GM23338 (cell line): ENCODE data around the gene ATG16L2. TPM values are rescaled to one million over a fixed set of nuclear protein-coding genes. Genes with fewer than 3 reads are reported as not detected.

Experiments used
- ATAC-seq: fragments of 200-7000 bp; cut with Tn5 transposase; 3 replicates; pipeline ENCODE4 v1.9.1; 2020
- DNase-seq: peaks from one replicate; pipeline ENCODE4 v3.0.0-alpha.2; 2015; ENCODE audit warnings: low spot score
- H2AFZ ChIP-seq: fragments of 200-600 bp; sonication (generic); 2 replicates; pipeline ENCODE4 v1.8.0; 2016; ENCODE audit warnings: antibody characterized with exemption, mild to moderate bottlenecking, moderate library complexity
- H3F3A ChIP-seq: fragments of 200-600 bp; sonication (generic); replicated peaks from 2 replicates; pipeline ENCODE4 v1.8.0; 2017; ENCODE audit warnings: antibody characterized with exemption, mixed run types, low read depth
- H3K27ac ChIP-seq: fragments of 200-600 bp; sonication (generic); 2 replicates; pipeline ENCODE4 v1.6.1; 2016; ENCODE audit warnings: low read depth
- H3K27me3 ChIP-seq: fragments of 200-600 bp; sonication (generic); 2 replicates; pipeline ENCODE4 v1.8.0; 2016; ENCODE audit warnings: mild to moderate bottlenecking, mixed run types, moderate library complexity; ENCODE audit not compliant: insufficient read depth
- H3K36me3 ChIP-seq: fragments of 200-600 bp; sonication (generic); 2 replicates; pipeline ENCODE4 v1.8.0; 2016; ENCODE audit warnings: mild to moderate bottlenecking; ENCODE audit not compliant: insufficient read depth
- H3K4me1 ChIP-seq: fragments of 200-600 bp; sonication (generic); 2 replicates; pipeline ENCODE4 v1.8.0; 2016; ENCODE audit warnings: mild to moderate bottlenecking, moderate library complexity; ENCODE audit not compliant: insufficient read depth
- H3K4me2 ChIP-seq: fragments of 200-600 bp; sonication (generic); 2 replicates; pipeline ENCODE4 v1.7.1; 2017; ENCODE audit warnings: mixed run types
- H3K4me3 ChIP-seq: fragments of 200-600 bp; sonication (generic); 2 replicates; pipeline ENCODE4 v1.6.1; 2016; ENCODE audit warnings: mixed run types
- H3K79me2 ChIP-seq: fragments of 200-600 bp; sonication (generic); replicated peaks from 2 replicates; pipeline ENCODE4 v1.8.0; 2017; ENCODE audit warnings: mild to moderate bottlenecking; ENCODE audit not compliant: insufficient read depth
- H3K9me2 ChIP-seq: fragments of 200-600 bp; sonication (generic); 2 replicates; pipeline ENCODE4 v1.8.0; 2017; ENCODE audit not compliant: insufficient read depth
- H4K20me1 ChIP-seq: fragments of 200-600 bp; sonication (generic); replicated peaks from 2 replicates; pipeline ENCODE4 v1.8.0; 2017; ENCODE audit warnings: mild to moderate bottlenecking; ENCODE audit not compliant: insufficient read depth
- H3K27ac Mint-ChIP-seq: 2 replicates; pipeline ENCODE4 v1.8.0; 2020; ENCODE audit warnings: inconsistent platforms, mild to moderate bottlenecking, moderate library complexity, mixed read lengths
- H3K27me3 Mint-ChIP-seq: 3 replicates; pipeline ENCODE4 v1.8.0; 2022; ENCODE audit warnings: low read depth, mild to moderate bottlenecking, moderate library complexity, mixed read lengths, inconsistent platforms; ENCODE audit not compliant: insufficient read depth, poor library complexity
- H3K36me3 Mint-ChIP-seq: 3 replicates; pipeline ENCODE4 v1.8.0; 2021; ENCODE audit warnings: low read depth, mild to moderate bottlenecking, inconsistent platforms, moderate library complexity, mixed read lengths
- H3K4me1 Mint-ChIP-seq: 3 replicates; pipeline ENCODE4 v1.8.0; 2020; ENCODE audit warnings: mild to moderate bottlenecking, inconsistent platforms, mixed read lengths
- H3K4me3 Mint-ChIP-seq: 3 replicates; pipeline ENCODE4 v1.8.0; 2021; ENCODE audit warnings: moderate library complexity, mild to moderate bottlenecking, inconsistent platforms, mixed read lengths
- H3K9me3 Mint-ChIP-seq: 3 replicates; pipeline ENCODE4 v1.8.0; 2020; ENCODE audit warnings: moderate library complexity, mild to moderate bottlenecking, inconsistent platforms, mixed read lengths
- CREB1 ChIP-seq: fragments of 250-450 bp; sonication (Bioruptor Pico); IDR thresholded peaks from 2 replicates; pipeline ENCODE4 v1.5.0; 2020; ENCODE audit warnings: low read depth, mild to moderate bottlenecking, moderate library complexity
- EZH2 ChIP-seq: fragments of 200-600 bp; sonication (generic); IDR thresholded peaks from one replicate; pipeline ENCODE4 v1.8.0; 2017; ENCODE audit warnings: antibody characterized with exemption, mild to moderate bottlenecking, low read depth; ENCODE audit not compliant: unreplicated experiment
- EZH2phosphoT487 ChIP-seq: fragments of 200-600 bp; sonication (generic); IDR thresholded peaks from one replicate; pipeline ENCODE4 v1.8.1; 2018; ENCODE audit warnings: antibody characterized with exemption; ENCODE audit not compliant: unreplicated experiment
- NANOG ChIP-seq: IDR thresholded peaks from 2 replicates; pipeline ENCODE4 v1.6.1; 2016; ENCODE audit warnings: antibody characterized with exemption, borderline replicate concordance
- POLR2AphosphoS5 ChIP-seq: IDR thresholded peaks from 2 replicates; pipeline ENCODE4 v1.6.1; 2016; ENCODE audit warnings: antibody characterized with exemption, low read depth
- STAT1 ChIP-seq: IDR thresholded peaks from one replicate; pipeline ENCODE4 v1.6.1; 2016; ENCODE audit warnings: antibody characterized with exemption; ENCODE audit not compliant: unreplicated experiment
- ZNF331 ChIP-seq: fragments of 250-450 bp; sonication (Bioruptor Pico); IDR thresholded peaks from 2 replicates; pipeline ENCODE4 v1.5.0; 2020; ENCODE audit warnings: low read depth, mild to moderate bottlenecking, moderate library complexity
- polyA plus RNA-seq: library from polyadenylated mRNA; unstranded; fragments of >200 nt; fragmentation: Nextera tagmentation; extraction: Ambion mirVana; gene quantifications from 2 replicates; pipeline ENCODE4 v1.2.1, GENCODE V29; 2016
- total RNA-seq: library from RNA; depleted of rRNA; stranded (reverse); fragments of >200 nt; shearing (Covaris generic); gene quantifications from 2 replicates; pipeline ENCODE4 v1.2.3, GENCODE V29; 2014
- TF ChIP-seq, protein P1 (sequence below): fragments of 250-450 bp; sonication (Bioruptor Pico); IDR thresholded peaks from 2 replicates; pipeline ENCODE4 v1.5.0; 2020; ENCODE audit warnings: mild to moderate bottlenecking, moderate library complexity
- TF ChIP-seq, protein P2 (sequence below): IDR thresholded peaks from 2 replicates; pipeline ENCODE4 v1.6.1; 2016; ENCODE audit warnings: antibody characterized with exemption
- TF ChIP-seq, protein P3 (sequence below), 2 experiments: fragments of 200-600 bp in 1 of 2; sonication (generic) in 1 of 2; conservative IDR thresholded peaks; 2 replicates each; pipeline versions ENCODE4 v1.5.1 to v1.6.1; 2016 to 2017; ENCODE audit warnings: antibody characterized with exemption in 2 of 2, low read depth in 2 of 2, mild to moderate bottlenecking in 2 of 2, moderate library complexity in 1 of 2
- TF ChIP-seq, protein P4 (sequence below): IDR thresholded peaks from one replicate; pipeline ENCODE4 v1.6.1; 2018; ENCODE audit warnings: antibody characterized with exemption; ENCODE audit not compliant: unreplicated experiment

ATG16L2 gene
- total and polyA plus RNA-seq, 2 experiments from 2014 or later = 9.6 to 24.6 TPM

DNA sequence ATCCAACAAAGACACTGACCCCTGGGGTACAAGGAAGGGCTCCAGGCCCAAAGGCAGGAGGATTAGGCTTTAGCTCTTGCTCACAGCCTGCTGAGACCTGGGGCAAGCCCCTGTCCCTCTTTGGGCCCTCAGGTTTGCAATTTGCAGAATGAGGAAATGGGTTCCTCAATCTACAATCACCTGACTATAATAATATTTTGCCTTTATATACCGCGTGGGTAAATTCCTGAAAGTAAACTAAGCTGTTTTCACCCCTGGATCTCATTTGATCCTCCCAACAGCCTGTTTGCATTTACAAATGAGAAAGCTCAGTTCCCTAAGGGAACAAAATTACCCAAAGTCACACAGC is 21.2 kb upstream of the ATG16L2 start (continued):
- TF ChIP-seq, protein P1, sequence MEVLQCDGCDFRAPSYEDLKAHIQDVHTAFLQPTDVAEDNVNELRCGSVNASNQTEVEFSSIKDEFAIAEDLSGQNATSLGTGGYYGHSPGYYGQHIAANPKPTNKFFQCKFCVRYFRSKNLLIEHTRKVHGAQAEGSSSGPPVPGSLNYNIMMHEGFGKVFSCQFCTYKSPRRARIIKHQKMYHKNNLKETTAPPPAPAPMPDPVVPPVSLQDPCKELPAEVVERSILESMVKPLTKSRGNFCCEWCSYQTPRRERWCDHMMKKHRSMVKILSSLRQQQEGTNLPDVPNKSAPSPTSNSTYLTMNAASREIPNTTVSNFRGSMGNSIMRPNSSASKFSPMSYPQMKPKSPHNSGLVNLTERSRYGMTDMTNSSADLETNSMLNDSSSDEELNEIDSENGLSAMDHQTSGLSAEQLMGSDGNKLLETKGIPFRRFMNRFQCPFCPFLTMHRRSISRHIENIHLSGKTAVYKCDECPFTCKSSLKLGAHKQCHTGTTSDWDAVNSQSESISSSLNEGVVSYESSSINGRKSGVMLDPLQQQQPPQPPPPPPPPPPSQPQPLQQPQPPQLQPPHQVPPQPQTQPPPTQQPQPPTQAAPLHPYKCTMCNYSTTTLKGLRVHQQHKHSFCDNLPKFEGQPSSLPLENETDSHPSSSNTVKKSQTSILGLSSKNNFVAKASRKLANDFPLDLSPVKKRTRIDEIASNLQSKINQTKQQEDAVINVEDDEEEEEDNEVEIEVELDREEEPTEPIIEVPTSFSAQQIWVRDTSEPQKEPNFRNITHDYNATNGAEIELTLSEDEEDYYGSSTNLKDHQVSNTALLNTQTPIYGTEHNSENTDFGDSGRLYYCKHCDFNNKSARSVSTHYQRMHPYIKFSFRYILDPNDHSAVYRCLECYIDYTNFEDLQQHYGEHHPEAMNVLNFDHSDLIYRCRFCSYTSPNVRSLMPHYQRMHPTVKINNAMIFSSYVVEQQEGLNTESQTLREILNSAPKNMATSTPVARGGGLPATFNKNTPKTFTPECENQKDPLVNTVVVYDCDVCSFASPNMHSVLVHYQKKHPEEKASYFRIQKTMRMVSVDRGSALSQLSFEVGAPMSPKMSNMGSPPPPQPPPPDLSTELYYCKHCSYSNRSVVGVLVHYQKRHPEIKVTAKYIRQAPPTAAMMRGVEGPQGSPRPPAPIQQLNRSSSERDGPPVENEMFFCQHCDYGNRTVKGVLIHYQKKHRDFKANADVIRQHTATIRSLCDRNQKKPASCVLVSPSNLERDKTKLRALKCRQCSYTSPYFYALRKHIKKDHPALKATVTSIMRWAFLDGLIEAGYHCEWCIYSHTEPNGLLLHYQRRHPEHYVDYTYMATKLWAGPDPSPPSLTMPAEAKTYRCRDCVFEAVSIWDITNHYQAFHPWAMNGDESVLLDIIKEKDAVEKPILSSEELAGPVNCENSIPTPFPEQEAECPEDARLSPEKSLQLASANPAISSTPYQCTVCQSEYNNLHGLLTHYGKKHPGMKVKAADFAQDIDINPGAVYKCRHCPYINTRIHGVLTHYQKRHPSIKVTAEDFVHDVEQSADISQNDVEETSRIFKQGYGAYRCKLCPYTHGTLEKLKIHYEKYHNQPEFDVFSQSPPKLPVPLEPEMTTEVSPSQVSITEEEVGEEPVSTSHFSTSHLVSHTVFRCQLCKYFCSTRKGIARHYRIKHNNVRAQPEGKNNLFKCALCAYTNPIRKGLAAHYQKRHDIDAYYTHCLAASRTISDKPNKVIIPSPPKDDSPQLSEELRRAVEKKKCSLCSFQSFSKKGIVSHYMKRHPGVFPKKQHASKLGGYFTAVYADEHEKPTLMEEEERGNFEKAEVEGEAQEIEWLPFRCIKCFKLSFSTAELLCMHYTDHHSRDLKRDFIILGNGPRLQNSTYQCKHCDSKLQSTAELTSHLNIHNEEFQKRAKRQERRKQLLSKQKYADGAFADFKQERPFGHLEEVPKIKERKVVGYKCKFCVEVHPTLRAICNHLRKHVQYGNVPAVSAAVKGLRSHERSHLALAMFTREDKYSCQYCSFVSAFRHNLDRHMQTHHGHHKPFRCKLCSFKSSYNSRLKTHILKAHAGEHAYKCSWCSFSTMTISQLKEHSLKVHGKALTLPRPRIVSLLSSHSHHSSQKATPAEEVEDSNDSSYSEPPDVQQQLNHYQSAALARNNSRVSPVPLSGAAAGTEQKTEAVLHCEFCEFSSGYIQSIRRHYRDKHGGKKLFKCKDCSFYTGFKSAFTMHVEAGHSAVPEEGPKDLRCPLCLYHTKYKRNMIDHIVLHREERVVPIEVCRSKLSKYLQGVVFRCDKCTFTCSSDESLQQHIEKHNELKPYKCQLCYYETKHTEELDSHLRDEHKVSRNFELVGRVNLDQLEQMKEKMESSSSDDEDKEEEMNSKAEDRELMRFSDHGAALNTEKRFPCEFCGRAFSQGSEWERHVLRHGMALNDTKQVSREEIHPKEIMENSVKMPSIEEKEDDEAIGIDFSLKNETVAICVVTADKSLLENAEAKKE (CRISPR knock-in tag) = no peak
- no peak for TF ChIP-seq EZH2

DNA sequence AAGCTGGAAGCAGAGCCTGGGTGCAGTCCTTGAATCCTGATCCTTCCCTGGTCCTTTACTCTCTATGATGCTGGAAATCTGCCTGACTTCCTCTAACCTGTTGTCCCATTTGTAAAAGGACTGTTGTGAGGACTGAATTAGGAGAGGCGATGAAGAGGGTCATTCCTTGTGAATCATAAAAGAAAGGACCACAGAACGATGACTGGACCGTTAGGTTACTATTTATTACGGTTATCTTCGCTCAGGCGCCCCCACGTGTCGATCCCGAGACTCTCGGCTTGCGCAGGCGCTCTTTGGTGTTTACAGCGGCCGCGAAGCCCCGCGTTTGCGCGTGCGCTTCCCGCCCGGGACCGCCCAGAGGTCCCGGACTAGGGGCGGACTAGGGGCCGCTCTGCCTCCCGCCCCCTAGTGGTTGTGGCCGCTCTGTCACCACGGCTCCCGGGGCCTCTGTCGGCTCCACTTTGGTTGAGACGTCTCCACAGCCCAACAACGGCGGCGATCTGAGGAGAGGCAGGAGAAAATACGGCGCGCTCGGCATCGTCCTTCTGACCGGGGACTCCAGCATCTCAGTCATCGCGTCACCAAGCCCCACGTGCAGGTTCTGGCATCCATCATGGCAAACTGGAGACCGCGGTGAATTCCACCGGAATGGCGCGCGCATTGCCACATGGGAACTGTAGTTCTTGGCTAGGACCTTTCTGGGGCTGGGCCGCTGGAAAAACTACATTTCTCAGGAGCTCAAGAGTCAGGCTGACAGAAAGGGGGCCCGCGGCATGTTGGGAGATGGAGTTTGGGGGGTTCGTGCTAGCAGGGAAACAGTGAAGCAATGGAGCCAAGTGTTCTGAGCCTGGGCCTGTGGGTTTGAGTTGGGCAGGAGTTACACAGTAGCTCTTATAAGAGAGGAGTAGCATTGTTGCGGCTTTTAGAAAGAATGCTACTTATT is 20.5 kb upstream of the ATG16L2 start, which contains the start of gene STARD10:
Gene STARD10 (minus strand): TSS at position 623 of the 943 bp plus-strand sequence. CDS start 12,866 bp downstream, outside the sequence.
- H3K4me1 Mint-ChIP-seq = peaks cover 24% of the 10 kb centered on the region
- Histone ChIP-seq H3K4me2 (peak within 1 kb of the TSS; percentile 69; the same call in 1 of the 2 replicates), H3K36me3 (no peaks in the 10 kb centered on the region), H3K9me2 (no peaks in the 10 kb centered on the region), H2AFZ (peak within 1 kb of the TSS; percentile 83; the same call in 1 of the 2 replicates), H3K4me1 (peaks cover 15% of the 10 kb centered on the region), H3K27ac (no peak within 1 kb of the TSS; the same call in 1 of the 2 replicates), H4K20me1 (no peaks in the 10 kb centered on the region), H3K4me3 (peak within 1 kb of the TSS; percentile 72), H3F3A (no peaks in the 10 kb centered on the region), H3K27me3 (no peaks in the 10 kb centered on the region), H3K79me2 (no peaks in the 10 kb centered on the region)
- H3K9me3 Mint-ChIP-seq = no peaks in the 10 kb centered on the region
- H3K4me3 Mint-ChIP-seq = peak within 1 kb of the TSS; percentile 98
- ATAC-seq (peak; percentile 91), DNase-seq (peak; percentile 99)
- no peaks in the 10 kb centered on the region for H3K36me3 Mint-ChIP-seq
- peaks cover 16% of the 10 kb centered on the region for H3K27me3 Mint-ChIP-seq
- peak within 1 kb of the TSS; percentile 99 for H3K27ac Mint-ChIP-seq
- TF ChIP-seq, protein P2, sequence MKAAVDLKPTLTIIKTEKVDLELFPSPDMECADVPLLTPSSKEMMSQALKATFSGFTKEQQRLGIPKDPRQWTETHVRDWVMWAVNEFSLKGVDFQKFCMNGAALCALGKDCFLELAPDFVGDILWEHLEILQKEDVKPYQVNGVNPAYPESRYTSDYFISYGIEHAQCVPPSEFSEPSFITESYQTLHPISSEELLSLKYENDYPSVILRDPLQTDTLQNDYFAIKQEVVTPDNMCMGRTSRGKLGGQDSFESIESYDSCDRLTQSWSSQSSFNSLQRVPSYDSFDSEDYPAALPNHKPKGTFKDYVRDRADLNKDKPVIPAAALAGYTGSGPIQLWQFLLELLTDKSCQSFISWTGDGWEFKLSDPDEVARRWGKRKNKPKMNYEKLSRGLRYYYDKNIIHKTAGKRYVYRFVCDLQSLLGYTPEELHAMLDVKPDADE = peak; percentile 99
- no peak for TF ChIP-seq STAT1
- no peak for TF ChIP-seq NANOG
- no peak for TF ChIP-seq EZH2phosphoT487
- no peak for TF ChIP-seq EZH2
- TF ChIP-seq, protein P3, sequence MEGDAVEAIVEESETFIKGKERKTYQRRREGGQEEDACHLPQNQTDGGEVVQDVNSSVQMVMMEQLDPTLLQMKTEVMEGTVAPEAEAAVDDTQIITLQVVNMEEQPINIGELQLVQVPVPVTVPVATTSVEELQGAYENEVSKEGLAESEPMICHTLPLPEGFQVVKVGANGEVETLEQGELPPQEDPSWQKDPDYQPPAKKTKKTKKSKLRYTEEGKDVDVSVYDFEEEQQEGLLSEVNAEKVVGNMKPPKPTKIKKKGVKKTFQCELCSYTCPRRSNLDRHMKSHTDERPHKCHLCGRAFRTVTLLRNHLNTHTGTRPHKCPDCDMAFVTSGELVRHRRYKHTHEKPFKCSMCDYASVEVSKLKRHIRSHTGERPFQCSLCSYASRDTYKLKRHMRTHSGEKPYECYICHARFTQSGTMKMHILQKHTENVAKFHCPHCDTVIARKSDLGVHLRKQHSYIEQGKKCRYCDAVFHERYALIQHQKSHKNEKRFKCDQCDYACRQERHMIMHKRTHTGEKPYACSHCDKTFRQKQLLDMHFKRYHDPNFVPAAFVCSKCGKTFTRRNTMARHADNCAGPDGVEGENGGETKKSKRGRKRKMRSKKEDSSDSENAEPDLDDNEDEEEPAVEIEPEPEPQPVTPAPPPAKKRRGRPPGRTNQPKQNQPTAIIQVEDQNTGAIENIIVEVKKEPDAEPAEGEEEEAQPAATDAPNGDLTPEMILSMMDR (conservative IDR thresholded peaks at IDR 0.05; ENCODE audit: low read depth in 2 of 2) = peak; percentile 69 to 98
- TF ChIP-seq POLR2AphosphoS5 = peak; percentile 54; the same call in 1 of the 2 replicates
- TF ChIP-seq, protein P4, sequence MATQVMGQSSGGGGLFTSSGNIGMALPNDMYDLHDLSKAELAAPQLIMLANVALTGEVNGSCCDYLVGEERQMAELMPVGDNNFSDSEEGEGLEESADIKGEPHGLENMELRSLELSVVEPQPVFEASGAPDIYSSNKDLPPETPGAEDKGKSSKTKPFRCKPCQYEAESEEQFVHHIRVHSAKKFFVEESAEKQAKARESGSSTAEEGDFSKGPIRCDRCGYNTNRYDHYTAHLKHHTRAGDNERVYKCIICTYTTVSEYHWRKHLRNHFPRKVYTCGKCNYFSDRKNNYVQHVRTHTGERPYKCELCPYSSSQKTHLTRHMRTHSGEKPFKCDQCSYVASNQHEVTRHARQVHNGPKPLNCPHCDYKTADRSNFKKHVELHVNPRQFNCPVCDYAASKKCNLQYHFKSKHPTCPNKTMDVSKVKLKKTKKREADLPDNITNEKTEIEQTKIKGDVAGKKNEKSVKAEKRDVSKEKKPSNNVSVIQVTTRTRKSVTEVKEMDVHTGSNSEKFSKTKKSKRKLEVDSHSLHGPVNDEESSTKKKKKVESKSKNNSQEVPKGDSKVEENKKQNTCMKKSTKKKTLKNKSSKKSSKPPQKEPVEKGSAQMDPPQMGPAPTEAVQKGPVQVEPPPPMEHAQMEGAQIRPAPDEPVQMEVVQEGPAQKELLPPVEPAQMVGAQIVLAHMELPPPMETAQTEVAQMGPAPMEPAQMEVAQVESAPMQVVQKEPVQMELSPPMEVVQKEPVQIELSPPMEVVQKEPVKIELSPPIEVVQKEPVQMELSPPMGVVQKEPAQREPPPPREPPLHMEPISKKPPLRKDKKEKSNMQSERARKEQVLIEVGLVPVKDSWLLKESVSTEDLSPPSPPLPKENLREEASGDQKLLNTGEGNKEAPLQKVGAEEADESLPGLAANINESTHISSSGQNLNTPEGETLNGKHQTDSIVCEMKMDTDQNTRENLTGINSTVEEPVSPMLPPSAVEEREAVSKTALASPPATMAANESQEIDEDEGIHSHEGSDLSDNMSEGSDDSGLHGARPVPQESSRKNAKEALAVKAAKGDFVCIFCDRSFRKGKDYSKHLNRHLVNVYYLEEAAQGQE = no peak
- TF ChIP-seq ZNF331 (CRISPR knock-in tag) = no peak
- peak; percentile 67 for TF ChIP-seq CREB1 (CRISPR knock-in tag)
